NCI-H187 treated with DMSO at 0.1 percent for 48 hours (cell line): ENCODE data around the gene VWA2.
A peak's percentile ranks its signal among the peaks of the same experiment; 100 is the strongest.

ENCODE experiments used
- DNase-seq: peaks from one replicate; lab custom pipeline; 2025; lab: John Stamatoyannopoulos, UW

Gene VWA2

DNA sequence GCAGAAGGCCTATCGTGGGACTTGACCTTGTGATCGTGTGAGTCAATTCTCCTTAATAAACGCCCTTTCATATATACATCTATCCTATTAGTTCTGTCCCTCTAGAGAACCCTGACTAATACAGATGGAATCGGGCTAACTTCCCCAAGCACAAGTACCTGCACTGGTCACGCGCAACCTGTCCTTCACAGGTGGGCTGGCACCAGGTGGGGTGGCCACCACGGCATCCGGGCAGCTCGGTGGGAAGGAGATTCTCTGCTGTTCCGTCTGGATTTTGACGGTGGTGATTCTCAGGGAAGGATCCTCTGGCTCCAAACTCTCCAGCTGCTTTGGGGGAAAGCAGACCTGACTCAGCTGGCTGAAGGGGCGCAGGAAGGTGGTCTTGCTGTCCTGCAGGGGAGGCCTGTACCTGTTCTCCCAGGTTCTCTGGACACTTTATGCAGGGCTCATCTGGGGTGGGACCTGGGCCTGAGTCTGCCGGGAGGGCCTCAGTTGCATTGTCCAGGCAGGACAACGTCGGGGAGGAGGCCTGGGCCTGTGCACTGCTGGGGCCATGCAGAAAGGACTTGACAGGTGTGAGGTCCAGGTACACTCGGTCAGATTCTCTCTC, 61.1 kb downstream of the VWA2 start:
- DNase-seq, result no peak

DNA sequence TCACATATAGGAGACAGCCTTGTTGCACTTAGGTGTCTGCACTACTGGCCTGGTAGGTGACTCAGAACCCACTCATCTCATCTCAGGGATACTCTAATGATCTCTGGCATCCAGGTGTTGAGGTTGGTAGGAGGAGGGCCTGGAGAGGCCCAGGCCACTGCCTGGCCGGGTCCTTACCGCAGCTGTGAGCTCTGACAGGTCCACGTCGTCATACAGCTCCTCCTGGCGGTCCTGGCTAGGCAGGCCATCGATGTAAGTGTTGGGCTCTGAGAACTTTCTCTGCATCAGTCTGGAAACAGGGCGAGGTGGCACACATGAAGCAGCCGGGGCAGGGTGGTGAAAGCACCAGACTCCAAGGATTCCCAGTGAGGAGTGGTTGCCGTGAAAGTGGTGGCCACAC, 62.1 kb downstream of the VWA2 start:
- DNase-seq, result no peak

DNA sequence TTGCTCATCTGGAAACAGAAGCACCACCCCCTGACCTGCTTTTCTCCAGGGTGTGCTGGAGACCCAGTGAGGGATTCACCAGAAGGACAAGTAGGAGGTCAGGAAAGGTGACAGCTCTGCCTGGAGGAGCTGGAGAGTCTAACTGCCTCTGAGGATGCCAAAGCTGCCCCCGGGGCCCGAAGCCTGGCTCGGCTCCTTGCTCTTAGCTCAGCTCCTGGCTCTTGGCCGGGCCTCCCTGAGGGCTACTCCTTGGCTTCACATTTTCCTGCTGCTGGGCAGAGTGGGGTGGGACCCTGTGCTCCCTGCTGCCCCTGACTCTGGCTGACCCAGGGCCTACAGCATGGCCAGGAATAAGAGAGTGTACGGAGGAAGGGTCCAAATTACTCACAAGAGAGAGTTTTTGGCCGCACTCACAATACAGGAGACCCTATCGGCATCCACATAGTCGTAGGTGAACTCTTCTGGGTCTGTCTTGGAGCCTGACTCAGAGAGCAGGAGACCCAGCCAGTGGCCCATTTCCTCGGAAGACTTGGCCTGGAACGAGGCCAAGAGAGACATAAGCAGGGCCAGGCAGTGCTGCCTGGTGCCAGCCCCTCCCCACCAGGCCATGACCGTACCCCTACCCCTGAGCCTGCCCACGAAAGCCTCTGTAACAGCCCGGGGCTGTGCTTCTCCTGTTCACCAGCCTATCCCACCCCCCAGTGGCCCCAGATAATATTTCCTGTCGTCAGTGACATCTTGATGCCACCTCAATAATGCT, 63.1 kb downstream of the VWA2 start:
- no peak for DNase-seq

DNA sequence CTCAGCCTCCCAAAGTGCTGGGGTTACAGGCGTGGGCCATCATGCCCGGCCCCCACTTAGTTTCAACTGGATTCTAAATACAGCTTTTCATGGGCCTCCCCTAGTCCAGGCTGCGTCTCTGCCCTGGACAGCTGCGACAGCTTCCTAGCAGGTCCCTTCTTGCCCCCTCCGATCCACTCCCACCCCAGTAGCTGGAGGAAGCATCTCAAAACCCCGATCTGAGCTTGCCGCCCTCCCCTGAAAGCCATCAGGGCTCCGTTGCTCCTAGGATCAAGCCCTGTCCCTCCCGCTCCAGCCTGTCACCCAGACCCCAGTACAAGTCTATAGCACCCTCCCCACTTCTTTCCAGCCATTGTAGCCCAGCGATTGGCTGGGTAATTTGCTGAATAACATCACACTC, 64.5 kb downstream of the VWA2 start:
- no peak for DNase-seq

DNA sequence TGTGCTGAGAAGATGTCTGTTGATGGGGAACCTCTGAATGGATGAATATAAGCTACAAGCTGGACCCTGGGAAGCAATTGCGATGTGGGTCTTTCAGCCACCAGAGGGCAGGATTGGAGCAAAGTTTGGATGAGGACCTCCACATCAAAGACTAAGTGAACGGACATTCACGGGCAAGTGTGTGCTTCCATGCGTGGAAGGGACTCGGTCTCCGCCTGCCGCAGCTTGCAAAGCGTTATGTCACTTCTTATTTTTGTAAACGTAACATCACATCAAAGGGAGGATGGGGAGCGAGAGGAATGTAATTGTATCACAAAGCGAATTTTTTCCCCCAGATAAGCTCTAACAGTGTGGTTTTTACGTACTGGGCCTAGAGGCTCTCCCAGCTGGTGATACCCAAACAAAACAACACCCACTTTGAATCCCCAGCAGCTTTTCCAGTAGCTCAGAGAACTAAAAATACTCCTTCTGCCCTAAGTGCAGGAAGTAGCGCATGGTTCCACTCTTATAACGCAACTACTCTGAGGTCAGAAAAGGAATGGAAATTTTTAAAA, 65.0 kb downstream of the VWA2 start:
- peak; percentile 11 for DNase-seq

DNA sequence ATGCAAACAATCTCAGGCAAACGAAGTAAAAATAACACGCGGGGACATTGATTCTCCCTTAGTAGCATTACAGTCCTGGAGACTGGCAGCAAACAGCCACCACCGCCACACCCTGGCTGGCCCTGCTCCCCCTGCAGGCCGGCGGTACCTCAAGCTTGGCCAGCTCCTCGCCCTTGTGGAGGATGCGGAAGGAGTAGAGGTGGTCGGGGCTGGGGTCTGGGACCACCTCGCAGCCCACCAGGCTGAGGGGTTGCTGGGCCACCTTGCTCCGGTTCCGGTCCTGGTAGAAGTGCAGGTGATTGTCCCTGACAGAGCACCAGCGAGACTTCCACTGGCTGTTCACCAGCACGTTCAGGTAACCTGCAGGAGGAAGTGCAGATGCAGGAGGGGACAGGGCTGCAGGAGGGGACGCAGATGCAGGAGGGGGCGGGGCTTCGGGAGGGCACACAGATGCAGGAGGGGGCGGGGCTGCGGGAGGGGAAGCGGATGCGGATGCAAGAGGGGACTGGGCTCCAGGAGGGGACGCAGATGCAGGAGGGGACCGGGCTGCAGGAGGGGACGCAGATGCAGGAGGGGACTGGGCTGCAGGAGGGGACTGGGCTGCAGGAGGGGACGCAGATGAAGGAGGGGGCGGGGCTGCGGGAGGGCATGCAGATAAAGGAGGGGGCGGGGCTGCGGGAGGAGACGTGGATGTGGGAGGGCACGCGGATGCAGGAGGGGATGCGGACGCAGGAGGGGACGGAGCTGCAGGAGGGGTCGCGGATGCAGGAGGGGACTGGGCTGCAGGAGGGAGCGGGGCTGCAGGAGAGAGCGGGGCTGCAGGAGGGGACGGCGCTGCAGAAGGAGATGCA, 65.7 kb downstream of the VWA2 start:
- DNase-seq, result no peak

DNA sequence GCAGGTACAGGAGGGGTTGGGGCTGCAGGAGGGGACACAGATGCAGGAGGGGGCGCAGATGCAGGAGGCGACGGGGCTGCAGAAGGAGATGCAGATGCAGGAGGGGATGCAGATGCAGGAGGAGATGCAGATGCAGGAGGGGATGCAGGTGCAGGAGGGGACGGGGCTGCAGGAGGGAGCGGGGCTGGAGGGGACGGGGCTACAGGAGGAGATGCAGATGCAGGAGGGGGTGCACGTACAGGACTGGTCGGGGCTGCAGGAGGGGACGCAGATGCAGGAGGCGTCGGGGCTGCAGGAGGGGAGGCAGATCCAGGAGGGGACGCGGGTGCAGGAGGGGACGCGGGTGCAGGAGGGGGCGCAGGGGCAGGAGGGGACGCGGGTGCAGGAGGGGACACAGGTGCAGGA, 66.5 kb downstream of the VWA2 start:
- no peak for DNase-seq

DNA sequence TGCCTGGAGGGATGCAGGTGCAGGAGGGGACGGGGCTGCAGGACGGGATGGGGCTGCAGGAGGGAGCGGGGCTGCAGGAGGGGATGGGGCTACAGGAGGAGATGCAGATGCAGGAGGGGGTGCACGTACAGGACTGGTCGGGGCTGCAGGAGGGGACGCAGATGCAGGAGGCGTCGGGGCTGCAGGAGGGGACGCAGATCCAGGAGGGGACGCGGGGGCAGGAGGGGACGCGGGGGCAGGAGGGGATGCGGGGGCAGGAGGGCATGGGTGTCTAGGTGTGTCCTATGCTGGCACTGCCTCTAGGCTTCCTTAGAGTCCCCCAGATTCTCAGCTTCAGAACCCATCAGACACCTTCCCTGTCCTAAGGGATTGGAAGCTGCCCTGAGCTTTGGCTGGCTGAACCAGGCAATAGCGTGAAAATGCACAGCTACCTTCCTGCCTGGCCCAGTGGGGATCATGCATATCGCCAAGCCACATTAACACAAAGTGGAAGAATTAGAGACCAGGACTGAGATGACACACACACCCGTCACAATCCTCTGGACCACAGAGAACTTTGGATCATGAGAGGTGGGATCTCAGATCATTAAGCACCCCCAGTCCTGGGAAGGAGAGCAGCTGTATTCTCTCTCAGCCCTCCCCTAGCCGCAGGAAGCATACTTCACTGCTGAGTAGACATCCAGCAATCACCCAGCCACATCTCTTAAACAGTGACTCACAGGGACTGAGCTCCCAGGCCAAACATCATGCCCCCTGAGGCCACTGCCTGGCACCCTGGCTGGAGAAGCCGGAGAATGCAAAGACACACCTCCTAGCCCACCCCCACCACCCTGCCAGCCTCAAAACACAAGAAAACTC, 67.3 kb downstream of the VWA2 start:
- no peak for DNase-seq

DNA sequence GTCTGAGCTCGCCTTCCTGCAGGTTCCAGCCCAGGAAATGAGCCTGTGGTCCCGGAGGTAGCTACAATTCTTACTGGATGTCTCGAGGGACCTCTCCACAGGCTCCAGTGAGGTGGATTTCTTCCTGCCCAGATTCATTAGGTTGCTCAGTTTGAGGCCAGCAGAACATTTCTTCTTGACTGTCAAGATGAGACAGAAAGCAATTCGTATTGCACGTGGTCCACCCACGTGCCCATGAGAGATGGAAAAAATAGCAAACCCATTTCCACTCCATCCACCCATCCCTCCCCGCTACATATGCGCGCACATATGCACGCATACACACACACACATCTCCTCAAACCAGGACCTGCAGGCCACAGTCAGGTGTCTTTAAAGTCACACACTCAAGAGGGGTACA, 68.7 kb downstream of the VWA2 start:
- DNase-seq, result no peak

DNA sequence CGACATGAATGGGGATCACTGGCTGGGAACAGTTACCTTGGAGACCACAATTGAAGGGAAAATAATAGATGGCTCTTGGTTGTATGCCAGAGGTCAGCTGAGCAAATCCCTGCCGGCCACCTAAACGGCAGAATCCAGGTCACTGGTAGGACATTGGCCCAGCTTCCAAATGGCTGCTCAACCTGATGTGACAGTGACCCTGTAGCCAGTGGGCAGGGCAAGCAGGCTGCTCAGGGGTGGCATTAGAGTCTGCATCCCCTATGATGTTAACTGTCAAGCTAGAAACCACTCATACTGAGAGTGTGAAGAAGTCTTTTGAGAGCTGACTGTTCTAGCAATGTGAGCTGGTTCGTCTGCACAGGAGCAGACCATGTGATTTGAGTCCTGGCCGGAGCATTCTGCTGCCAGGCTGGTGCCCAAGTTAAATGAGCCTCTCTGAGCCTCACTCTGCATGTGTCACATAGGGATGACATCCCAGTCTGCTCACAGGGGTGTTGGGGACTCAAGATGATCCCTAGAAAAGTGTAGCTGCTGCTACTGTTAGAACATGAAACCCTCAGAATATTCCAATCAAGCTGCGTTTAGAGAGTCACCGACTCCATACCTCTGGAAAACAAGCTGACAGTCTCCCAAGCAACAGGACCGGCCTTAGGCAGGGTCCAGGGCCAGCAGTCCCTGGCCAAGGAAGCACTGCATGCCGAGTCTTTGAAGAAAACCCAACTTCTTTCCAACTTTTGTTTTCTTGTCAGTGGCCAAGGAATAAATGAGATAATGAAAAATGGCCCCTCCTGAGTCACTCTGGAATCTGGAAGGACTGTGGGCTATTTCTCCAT, 69.7 kb downstream of the VWA2 start:
- no peak for DNase-seq

DNA sequence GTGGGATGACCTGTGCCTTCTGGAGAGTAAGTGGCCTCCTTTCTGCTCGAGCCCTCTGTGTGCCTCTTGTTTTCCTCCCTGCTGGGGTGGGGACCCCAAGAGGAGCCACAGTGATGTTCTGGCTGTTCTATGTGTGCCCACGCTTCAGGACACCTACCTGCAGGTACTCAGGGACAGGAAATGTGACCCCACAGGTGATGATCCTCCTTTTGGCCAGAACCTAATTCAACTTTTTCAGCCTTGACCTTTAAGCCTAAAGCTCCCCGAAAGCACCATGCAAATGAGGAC, 70.3 kb downstream of the VWA2 start:
- DNase-seq, result no peak

DNA sequence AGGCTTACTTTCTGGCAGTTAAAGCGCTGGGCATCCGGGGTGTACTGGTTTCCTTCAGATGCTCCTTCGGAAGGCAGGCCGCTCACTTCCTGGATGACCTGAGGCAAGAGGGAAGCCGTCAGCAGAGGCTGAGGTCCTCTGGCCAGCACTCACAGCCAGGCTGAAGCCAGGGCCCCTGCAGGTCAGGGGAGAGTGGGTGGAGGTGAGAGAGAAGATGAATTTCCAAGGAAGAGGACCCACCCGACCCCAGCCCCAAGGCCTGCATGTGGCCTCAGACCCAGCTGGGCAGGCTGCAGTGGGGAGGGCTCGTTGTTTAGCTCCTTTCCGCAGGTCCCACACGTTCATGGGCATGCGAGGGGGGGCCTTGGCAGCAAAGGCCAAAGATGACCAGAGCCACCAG, 71.3 kb downstream of the VWA2 start:
- no peak for DNase-seq

DNA sequence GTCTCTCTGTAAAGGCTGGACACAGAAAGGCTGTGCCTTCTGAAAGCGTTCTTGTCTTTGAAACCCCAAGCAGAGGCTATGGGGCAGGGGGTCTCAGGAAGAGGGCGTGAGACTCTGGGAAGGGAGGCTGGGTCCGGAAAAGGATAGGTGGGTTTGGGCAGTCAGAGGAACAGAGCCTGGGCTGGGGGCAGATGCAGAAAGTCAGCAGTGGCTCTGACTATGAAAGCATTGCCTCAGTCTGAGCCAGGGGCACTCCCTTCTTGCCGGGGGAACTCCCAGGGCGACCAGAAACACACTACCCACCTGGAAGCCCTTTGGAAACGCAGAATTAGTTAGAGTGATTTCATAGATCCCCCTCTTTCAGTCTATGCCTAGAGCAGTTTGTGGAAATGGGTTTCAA, 72.0 kb downstream of the VWA2 start:
- DNase-seq, result no peak

DNA sequence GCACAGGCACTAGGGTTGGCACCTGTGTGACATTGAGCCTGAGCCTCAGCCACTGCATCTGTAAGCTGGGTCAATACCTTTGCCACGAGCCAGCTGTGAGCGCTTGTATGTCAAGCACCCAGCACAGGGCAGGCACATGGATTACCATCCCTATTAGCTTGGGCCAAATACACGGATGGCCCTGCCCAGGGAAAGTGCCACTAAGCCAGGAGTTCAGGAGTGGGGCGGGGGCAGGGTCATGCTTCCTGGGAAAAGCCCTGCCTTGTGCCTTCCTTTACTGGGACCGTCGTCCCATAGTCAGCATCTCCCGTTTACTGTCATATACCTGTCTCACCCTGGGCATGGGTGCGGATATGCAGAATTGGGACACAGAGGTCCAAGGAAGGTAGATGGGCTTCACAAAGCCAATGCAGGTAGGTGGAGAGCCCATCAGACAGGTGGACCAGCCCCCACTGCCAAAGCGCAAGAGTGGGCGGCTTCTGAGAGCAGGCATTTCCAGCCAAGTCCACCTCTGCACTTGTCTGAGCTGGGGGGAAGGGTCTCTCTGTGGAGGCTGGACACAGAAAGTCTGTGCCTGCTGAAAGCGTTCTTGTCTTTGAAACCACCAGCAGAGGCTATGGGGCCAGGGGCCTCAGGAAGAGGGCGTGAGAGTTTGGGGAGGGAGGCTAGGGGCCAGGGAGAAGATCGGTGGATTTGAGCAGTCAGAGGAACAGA, 72.6 kb downstream of the VWA2 start:
- no peak for DNase-seq

DNA sequence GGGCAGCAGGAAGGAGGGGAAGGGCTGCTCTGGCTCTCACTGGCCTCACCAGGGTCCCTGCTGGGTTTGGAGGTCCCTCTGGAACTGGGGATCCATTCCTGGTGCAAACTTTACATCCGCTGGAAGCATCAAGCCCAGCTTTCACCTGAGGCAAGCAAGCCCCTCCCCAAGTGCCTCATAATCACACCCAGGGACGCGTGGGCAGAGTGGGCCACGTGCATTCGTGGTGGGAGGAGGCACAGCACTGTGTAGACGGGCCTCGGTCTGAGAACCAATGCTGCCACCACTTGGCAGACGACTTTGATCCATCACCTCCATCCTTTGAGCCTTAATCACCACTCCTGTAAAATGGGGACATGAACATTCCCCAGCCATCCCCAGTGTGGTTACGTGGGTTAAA, 74.1 kb downstream of the VWA2 start:
- no peak for DNase-seq

DNA sequence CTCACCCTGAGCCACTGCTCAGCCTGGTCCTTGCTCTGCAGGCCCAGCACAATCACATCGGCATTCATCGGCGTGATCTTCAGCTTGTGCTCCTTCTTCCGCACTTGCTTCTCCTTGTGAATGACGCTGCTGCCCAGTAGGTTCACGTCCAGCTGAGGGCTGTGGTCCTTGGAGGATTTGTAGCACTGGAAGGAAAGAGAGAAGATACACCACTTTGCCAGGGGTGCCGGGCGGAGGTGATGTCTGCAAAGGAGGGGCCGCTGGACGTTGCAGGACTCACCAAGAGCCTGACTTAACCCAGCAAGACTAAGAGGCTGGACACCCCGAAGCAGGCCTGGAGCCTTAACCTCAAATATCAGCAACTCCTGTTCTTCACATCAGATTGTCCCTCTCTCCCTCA, 74.8 kb downstream of the VWA2 start:
- DNase-seq, result no peak

DNA sequence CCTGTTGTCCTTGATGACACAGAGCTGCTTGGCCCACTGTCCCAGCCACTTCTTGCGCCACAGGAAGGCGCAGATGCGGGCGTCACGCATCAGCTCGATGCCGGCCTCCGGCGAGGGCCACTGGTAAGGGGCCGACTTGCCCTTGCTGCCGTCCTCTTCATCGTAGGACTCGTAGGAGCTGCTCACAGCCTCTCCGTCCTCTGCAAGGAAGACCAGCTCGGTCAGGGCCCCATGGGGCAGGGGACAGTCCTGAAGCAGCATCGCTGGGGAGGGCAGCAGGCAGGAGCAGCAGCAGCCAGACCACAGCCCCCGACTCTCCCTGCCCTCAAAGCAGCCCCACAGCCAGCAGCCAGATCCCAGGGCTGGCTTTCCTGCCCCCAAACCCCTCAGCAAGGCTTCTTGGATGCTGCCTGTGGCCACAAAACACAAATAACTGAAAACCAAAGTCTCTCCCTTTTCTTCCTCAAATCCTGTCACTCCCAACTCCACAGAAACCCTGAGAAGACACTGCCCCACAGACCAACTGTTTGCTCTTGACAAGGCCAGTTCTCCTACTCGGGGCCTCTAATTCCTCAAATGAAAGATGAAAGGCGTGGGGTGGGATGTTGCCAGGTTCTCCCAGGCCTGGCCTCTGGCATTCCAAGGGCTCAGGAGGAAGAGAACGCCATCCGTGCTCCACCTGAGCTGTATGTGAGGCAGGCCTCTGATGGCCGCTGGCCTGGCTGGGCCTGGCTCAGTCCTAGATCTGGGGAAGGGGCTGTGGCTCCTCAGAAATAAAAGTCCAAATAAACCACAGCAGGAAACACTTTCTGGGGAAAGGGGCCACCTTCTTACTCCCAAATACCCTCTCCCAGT, 76.7 kb downstream of the VWA2 start:
- no peak for DNase-seq

DNA sequence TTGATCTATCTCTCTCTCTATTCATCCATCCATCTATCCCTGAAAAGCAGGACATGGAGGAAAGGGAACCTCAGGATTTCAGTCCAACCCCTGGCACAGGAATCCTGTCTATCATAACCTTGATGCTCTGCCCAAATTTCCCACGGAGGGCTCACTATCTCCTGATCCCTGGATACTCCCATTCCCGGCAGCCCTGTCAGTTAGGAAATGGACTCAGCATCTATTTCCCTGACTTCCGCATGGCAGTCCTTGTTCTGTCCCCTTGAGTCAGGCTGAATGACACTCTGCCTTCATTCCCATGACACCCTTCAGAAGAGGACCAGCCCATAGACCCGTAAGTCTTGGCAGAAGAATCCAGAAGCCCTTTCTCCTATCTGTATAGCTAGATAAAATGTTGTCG, 77.7 kb downstream of the VWA2 start:
- DNase-seq, result no peak

DNA sequence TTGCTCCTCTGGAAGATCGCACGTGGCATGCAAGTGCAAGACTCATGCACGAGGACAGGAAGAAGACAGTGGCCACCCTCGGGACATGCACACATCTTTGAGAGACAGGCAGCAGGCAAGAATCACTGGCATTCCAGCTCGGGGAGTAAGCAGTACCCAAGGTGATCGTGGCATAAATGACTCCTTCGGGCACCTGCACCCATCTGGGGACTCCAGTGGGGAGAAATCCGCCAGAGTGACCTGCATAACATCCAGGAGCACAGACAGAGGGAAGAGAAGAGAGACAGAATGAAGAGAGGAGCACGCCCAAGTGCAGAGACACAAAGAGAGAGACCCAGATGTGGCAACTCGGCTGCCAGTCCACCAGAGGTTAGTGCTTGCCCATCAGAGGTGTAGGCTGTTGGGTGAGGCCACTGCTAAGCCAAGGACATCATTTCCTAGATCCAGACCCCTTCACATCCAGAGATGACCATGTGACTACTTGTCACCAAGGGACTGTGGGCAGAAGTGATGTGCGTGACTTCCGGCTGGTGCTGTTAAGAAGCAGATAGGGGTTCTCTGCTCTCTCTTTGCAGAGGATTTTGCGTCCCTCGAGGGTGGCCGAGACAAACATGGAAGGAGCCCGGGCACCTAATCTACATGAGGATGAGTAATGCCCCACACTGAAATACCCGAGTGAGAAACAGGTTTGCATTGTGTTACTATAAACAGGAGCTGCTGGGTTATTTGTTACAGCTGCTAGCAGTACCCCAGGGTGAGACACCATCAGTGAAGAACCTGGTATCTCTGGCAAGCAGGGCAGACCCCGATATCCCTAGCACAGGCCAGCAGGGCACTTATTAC, 80.6 kb downstream of the VWA2 start:
- DNase-seq, result no peak
